NCI-H446 (cell line): ENCODE results near the gene DNAAF5.

Source experiments
- DNase-seq, 2 experiments: peaks; one replicate each; lab custom pipeline; 2025; lab: John Stamatoyannopoulos, UW

The DNAAF5 gene

GRCh38 chr7:768881-769504 is 42.5 kb downstream of the DNAAF5 start:
- DNase-seq, result peak in 1 of 2 experiments; percentile 45

- no peak for DNase-seq
Measured at GRCh38 chr7:770336-770735, 43.8 kb downstream of the DNAAF5 start.

GRCh38 chr7:770741-771166 is 44.3 kb downstream of the DNAAF5 start:
- DNase-seq, result no peak

GRCh38 chr7:771234-772004 is 44.9 kb downstream of the DNAAF5 start:
- no peak for DNase-seq

- DNase-seq, result no peak
Measured at GRCh38 chr7:772005-772294, 45.5 kb downstream of the DNAAF5 start.

- no peak for DNase-seq
Measured at GRCh38 chr7:772392-772791, 45.9 kb downstream of the DNAAF5 start.

GRCh38 chr7:772861-773621 is 46.5 kb downstream of the DNAAF5 start:
- DNase-seq, result no peak

GRCh38 chr7:773622-773915 is 47.1 kb downstream of the DNAAF5 start:
- no peak for DNase-seq

- no peak for DNase-seq
Measured at GRCh38 chr7:774161-775109, 47.9 kb downstream of the DNAAF5 start.

- DNase-seq, result no peak
Measured at GRCh38 chr7:776381-776780, 49.9 kb downstream of the DNAAF5 start.

- no peak for DNase-seq
Measured at GRCh38 chr7:776992-777727, 50.7 kb downstream of the DNAAF5 start.

GRCh38 chr7:777728-778078 is 51.2 kb downstream of the DNAAF5 start:
- DNase-seq, result no peak

- DNase-seq, result no peak
Measured at GRCh38 chr7:778271-778967, 51.9 kb downstream of the DNAAF5 start.

- DNase-seq, result peak in 1 of 2 experiments; percentile 76
Measured at GRCh38 chr7:778968-779451, 52.5 kb downstream of the DNAAF5 start.

- DNase-seq, result no peak
Measured at GRCh38 chr7:779480-779879, 53.0 kb downstream of the DNAAF5 start.

- DNase-seq, result no peak
Measured at GRCh38 chr7:780081-780480, 53.6 kb downstream of the DNAAF5 start.

- DNase-seq, result no peak
Measured at GRCh38 chr7:780516-780915, 54.0 kb downstream of the DNAAF5 start.

GRCh38 chr7:781186-781849 is 54.8 kb downstream of the DNAAF5 start:
- no peak for DNase-seq

GRCh38 chr7:781936-782529 is 55.5 kb downstream of the DNAAF5 start:
- DNase-seq, result no peak
